GM23338 (cell line): ENCODE data around the gene DUSP10. TPM values are rescaled to one million over a fixed set of nuclear protein-coding genes. Genes with fewer than 3 reads are reported as not detected.

Experiments
- ATAC-seq: fragments of 200-7000 bp; cut with Tn5 transposase; 3 replicates; pipeline ENCODE4 v1.9.1; 2020
- DNase-seq: peaks from one replicate; pipeline ENCODE4 v3.0.0-alpha.2; 2015; ENCODE audit warnings: low spot score
- H2AFZ ChIP-seq: fragments of 200-600 bp; sonication (generic); 2 replicates; pipeline ENCODE4 v1.8.0; 2016; ENCODE audit warnings: antibody characterized with exemption, mild to moderate bottlenecking, moderate library complexity
- H3F3A ChIP-seq: fragments of 200-600 bp; sonication (generic); replicated peaks from 2 replicates; pipeline ENCODE4 v1.8.0; 2017; ENCODE audit warnings: antibody characterized with exemption, mixed run types, low read depth
- H3K27ac ChIP-seq: fragments of 200-600 bp; sonication (generic); 2 replicates; pipeline ENCODE4 v1.6.1; 2016; ENCODE audit warnings: low read depth
- H3K27me3 ChIP-seq: fragments of 200-600 bp; sonication (generic); 2 replicates; pipeline ENCODE4 v1.8.0; 2016; ENCODE audit warnings: mild to moderate bottlenecking, mixed run types, moderate library complexity; ENCODE audit not compliant: insufficient read depth
- H3K36me3 ChIP-seq: fragments of 200-600 bp; sonication (generic); 2 replicates; pipeline ENCODE4 v1.8.0; 2016; ENCODE audit warnings: mild to moderate bottlenecking; ENCODE audit not compliant: insufficient read depth
- H3K4me1 ChIP-seq: fragments of 200-600 bp; sonication (generic); 2 replicates; pipeline ENCODE4 v1.8.0; 2016; ENCODE audit warnings: mild to moderate bottlenecking, moderate library complexity; ENCODE audit not compliant: insufficient read depth
- H3K4me2 ChIP-seq: fragments of 200-600 bp; sonication (generic); 2 replicates; pipeline ENCODE4 v1.7.1; 2017; ENCODE audit warnings: mixed run types
- H3K4me3 ChIP-seq: fragments of 200-600 bp; sonication (generic); 2 replicates; pipeline ENCODE4 v1.6.1; 2016; ENCODE audit warnings: mixed run types
- H3K79me2 ChIP-seq: fragments of 200-600 bp; sonication (generic); replicated peaks from 2 replicates; pipeline ENCODE4 v1.8.0; 2017; ENCODE audit warnings: mild to moderate bottlenecking; ENCODE audit not compliant: insufficient read depth
- H3K9me2 ChIP-seq: fragments of 200-600 bp; sonication (generic); 2 replicates; pipeline ENCODE4 v1.8.0; 2017; ENCODE audit not compliant: insufficient read depth
- H4K20me1 ChIP-seq: fragments of 200-600 bp; sonication (generic); replicated peaks from 2 replicates; pipeline ENCODE4 v1.8.0; 2017; ENCODE audit warnings: mild to moderate bottlenecking; ENCODE audit not compliant: insufficient read depth
- H3K27ac Mint-ChIP-seq: 2 replicates; pipeline ENCODE4 v1.8.0; 2020; ENCODE audit warnings: inconsistent platforms, mild to moderate bottlenecking, moderate library complexity, mixed read lengths
- H3K27me3 Mint-ChIP-seq: 3 replicates; pipeline ENCODE4 v1.8.0; 2022; ENCODE audit warnings: low read depth, mild to moderate bottlenecking, moderate library complexity, mixed read lengths, inconsistent platforms; ENCODE audit not compliant: insufficient read depth, poor library complexity
- H3K36me3 Mint-ChIP-seq: 3 replicates; pipeline ENCODE4 v1.8.0; 2021; ENCODE audit warnings: low read depth, mild to moderate bottlenecking, inconsistent platforms, moderate library complexity, mixed read lengths
- H3K4me1 Mint-ChIP-seq: 3 replicates; pipeline ENCODE4 v1.8.0; 2020; ENCODE audit warnings: mild to moderate bottlenecking, inconsistent platforms, mixed read lengths
- H3K4me3 Mint-ChIP-seq: 3 replicates; pipeline ENCODE4 v1.8.0; 2021; ENCODE audit warnings: moderate library complexity, mild to moderate bottlenecking, inconsistent platforms, mixed read lengths
- H3K9me3 Mint-ChIP-seq: 3 replicates; pipeline ENCODE4 v1.8.0; 2020; ENCODE audit warnings: moderate library complexity, mild to moderate bottlenecking, inconsistent platforms, mixed read lengths
- CREB1 ChIP-seq: fragments of 250-450 bp; sonication (Bioruptor Pico); IDR thresholded peaks from 2 replicates; pipeline ENCODE4 v1.5.0; 2020; ENCODE audit warnings: low read depth, mild to moderate bottlenecking, moderate library complexity
- EZH2 ChIP-seq: fragments of 200-600 bp; sonication (generic); IDR thresholded peaks from one replicate; pipeline ENCODE4 v1.8.0; 2017; ENCODE audit warnings: antibody characterized with exemption, mild to moderate bottlenecking, low read depth; ENCODE audit not compliant: unreplicated experiment
- EZH2phosphoT487 ChIP-seq: fragments of 200-600 bp; sonication (generic); IDR thresholded peaks from one replicate; pipeline ENCODE4 v1.8.1; 2018; ENCODE audit warnings: antibody characterized with exemption; ENCODE audit not compliant: unreplicated experiment
- JUNB ChIP-seq: IDR thresholded peaks from one replicate; pipeline ENCODE4 v1.6.1; 2016; ENCODE audit warnings: antibody characterized with exemption; ENCODE audit not compliant: unreplicated experiment
- NANOG ChIP-seq: IDR thresholded peaks from 2 replicates; pipeline ENCODE4 v1.6.1; 2016; ENCODE audit warnings: antibody characterized with exemption, borderline replicate concordance
- POLR2AphosphoS5 ChIP-seq: IDR thresholded peaks from 2 replicates; pipeline ENCODE4 v1.6.1; 2016; ENCODE audit warnings: antibody characterized with exemption, low read depth
- REST ChIP-seq: IDR thresholded peaks from one replicate; pipeline ENCODE4 v1.6.1; 2018; ENCODE audit warnings: antibody characterized with exemption; ENCODE audit not compliant: unreplicated experiment
- STAT1 ChIP-seq: IDR thresholded peaks from one replicate; pipeline ENCODE4 v1.6.1; 2016; ENCODE audit warnings: antibody characterized with exemption; ENCODE audit not compliant: unreplicated experiment
- ZNF114 ChIP-seq: fragments of 250-450 bp; sonication (Bioruptor Pico); IDR thresholded peaks from 2 replicates; pipeline ENCODE4 v1.5.0; 2020; ENCODE audit warnings: mild to moderate bottlenecking, moderate library complexity
- ZNF331 ChIP-seq: fragments of 250-450 bp; sonication (Bioruptor Pico); IDR thresholded peaks from 2 replicates; pipeline ENCODE4 v1.5.0; 2020; ENCODE audit warnings: low read depth, mild to moderate bottlenecking, moderate library complexity
- polyA plus RNA-seq: library from polyadenylated mRNA; unstranded; fragments of >200 nt; fragmentation: Nextera tagmentation; extraction: Ambion mirVana; gene quantifications from 2 replicates; pipeline ENCODE4 v1.2.1, GENCODE V29; 2016
- total RNA-seq: library from RNA; depleted of rRNA; stranded (reverse); fragments of >200 nt; shearing (Covaris generic); gene quantifications from 2 replicates; pipeline ENCODE4 v1.2.3, GENCODE V29; 2014
- TF ChIP-seq, protein P1 (sequence below): IDR thresholded peaks from 2 replicates; pipeline ENCODE4 v1.6.1; 2016; ENCODE audit warnings: antibody characterized with exemption
- TF ChIP-seq, protein P2 (sequence below): fragments of 250-450 bp; sonication (Bioruptor Pico); IDR thresholded peaks from 2 replicates; pipeline ENCODE4 v1.5.0; 2020; ENCODE audit warnings: mild to moderate bottlenecking, moderate library complexity
- TF ChIP-seq, protein P3 (sequence below), 2 experiments: fragments of 200-600 bp in 1 of 2; sonication (generic) in 1 of 2; conservative IDR thresholded peaks; 2 replicates each; pipeline versions ENCODE4 v1.5.1 to v1.6.1; 2016 to 2017; ENCODE audit warnings: antibody characterized with exemption in 2 of 2, low read depth in 2 of 2, mild to moderate bottlenecking in 2 of 2, moderate library complexity in 1 of 2

DUSP10 gene
- total and polyA plus RNA-seq, 2 experiments from 2014 or later: 1.5 to 1.6 TPM

GRCh38 chr1:221709854-221710253 is 32.0 kb downstream of the DUSP10 start:
- peaks cover 13% of the 10 kb centered on the region for H3K9me3 Mint-ChIP-seq
- Histone ChIP-seq H3K4me1 (peaks cover 6% of the 10 kb centered on the region; the same call in 1 of the 2 replicates), H3K36me3 (no peaks in the 10 kb centered on the region; the same call in 1 of the 2 replicates), H3K4me3 (no peak overlapping the region), H3K9me2 (no peaks in the 10 kb centered on the region; the same call in 1 of the 2 replicates), H3K79me2 (no peaks in the 10 kb centered on the region), H4K20me1 (no peaks in the 10 kb centered on the region), H2AFZ (no peak overlapping the region), H3F3A (no peaks in the 10 kb centered on the region), H3K4me2 (no peak overlapping the region), H3K27ac (no peak overlapping the region), H3K27me3 (peaks cover 13% of the 10 kb centered on the region; the same call in 1 of the 2 replicates)
- no peak for ATAC-seq
- peaks cover 14% of the 10 kb centered on the region for H3K27me3 Mint-ChIP-seq
- H3K36me3 Mint-ChIP-seq: peaks cover 10% of the 10 kb centered on the region; the same call in 2 of the 3 replicates
- H3K27ac Mint-ChIP-seq: no peak overlapping the region
- TF ChIP-seq ZNF331 (CRISPR knock-in tag): no peak
- TF ChIP-seq NANOG: no peak
- no peak for TF ChIP-seq ZNF114
- no peak for TF ChIP-seq EZH2phosphoT487
- no peak for TF ChIP-seq POLR2AphosphoS5
- no peak for TF ChIP-seq REST
- TF ChIP-seq, protein P1, sequence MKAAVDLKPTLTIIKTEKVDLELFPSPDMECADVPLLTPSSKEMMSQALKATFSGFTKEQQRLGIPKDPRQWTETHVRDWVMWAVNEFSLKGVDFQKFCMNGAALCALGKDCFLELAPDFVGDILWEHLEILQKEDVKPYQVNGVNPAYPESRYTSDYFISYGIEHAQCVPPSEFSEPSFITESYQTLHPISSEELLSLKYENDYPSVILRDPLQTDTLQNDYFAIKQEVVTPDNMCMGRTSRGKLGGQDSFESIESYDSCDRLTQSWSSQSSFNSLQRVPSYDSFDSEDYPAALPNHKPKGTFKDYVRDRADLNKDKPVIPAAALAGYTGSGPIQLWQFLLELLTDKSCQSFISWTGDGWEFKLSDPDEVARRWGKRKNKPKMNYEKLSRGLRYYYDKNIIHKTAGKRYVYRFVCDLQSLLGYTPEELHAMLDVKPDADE: no peak
- no peak for TF ChIP-seq JUNB
- TF ChIP-seq, protein P2, sequence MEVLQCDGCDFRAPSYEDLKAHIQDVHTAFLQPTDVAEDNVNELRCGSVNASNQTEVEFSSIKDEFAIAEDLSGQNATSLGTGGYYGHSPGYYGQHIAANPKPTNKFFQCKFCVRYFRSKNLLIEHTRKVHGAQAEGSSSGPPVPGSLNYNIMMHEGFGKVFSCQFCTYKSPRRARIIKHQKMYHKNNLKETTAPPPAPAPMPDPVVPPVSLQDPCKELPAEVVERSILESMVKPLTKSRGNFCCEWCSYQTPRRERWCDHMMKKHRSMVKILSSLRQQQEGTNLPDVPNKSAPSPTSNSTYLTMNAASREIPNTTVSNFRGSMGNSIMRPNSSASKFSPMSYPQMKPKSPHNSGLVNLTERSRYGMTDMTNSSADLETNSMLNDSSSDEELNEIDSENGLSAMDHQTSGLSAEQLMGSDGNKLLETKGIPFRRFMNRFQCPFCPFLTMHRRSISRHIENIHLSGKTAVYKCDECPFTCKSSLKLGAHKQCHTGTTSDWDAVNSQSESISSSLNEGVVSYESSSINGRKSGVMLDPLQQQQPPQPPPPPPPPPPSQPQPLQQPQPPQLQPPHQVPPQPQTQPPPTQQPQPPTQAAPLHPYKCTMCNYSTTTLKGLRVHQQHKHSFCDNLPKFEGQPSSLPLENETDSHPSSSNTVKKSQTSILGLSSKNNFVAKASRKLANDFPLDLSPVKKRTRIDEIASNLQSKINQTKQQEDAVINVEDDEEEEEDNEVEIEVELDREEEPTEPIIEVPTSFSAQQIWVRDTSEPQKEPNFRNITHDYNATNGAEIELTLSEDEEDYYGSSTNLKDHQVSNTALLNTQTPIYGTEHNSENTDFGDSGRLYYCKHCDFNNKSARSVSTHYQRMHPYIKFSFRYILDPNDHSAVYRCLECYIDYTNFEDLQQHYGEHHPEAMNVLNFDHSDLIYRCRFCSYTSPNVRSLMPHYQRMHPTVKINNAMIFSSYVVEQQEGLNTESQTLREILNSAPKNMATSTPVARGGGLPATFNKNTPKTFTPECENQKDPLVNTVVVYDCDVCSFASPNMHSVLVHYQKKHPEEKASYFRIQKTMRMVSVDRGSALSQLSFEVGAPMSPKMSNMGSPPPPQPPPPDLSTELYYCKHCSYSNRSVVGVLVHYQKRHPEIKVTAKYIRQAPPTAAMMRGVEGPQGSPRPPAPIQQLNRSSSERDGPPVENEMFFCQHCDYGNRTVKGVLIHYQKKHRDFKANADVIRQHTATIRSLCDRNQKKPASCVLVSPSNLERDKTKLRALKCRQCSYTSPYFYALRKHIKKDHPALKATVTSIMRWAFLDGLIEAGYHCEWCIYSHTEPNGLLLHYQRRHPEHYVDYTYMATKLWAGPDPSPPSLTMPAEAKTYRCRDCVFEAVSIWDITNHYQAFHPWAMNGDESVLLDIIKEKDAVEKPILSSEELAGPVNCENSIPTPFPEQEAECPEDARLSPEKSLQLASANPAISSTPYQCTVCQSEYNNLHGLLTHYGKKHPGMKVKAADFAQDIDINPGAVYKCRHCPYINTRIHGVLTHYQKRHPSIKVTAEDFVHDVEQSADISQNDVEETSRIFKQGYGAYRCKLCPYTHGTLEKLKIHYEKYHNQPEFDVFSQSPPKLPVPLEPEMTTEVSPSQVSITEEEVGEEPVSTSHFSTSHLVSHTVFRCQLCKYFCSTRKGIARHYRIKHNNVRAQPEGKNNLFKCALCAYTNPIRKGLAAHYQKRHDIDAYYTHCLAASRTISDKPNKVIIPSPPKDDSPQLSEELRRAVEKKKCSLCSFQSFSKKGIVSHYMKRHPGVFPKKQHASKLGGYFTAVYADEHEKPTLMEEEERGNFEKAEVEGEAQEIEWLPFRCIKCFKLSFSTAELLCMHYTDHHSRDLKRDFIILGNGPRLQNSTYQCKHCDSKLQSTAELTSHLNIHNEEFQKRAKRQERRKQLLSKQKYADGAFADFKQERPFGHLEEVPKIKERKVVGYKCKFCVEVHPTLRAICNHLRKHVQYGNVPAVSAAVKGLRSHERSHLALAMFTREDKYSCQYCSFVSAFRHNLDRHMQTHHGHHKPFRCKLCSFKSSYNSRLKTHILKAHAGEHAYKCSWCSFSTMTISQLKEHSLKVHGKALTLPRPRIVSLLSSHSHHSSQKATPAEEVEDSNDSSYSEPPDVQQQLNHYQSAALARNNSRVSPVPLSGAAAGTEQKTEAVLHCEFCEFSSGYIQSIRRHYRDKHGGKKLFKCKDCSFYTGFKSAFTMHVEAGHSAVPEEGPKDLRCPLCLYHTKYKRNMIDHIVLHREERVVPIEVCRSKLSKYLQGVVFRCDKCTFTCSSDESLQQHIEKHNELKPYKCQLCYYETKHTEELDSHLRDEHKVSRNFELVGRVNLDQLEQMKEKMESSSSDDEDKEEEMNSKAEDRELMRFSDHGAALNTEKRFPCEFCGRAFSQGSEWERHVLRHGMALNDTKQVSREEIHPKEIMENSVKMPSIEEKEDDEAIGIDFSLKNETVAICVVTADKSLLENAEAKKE (CRISPR knock-in tag): no peak
- no peak for TF ChIP-seq EZH2
- TF ChIP-seq, protein P3, sequence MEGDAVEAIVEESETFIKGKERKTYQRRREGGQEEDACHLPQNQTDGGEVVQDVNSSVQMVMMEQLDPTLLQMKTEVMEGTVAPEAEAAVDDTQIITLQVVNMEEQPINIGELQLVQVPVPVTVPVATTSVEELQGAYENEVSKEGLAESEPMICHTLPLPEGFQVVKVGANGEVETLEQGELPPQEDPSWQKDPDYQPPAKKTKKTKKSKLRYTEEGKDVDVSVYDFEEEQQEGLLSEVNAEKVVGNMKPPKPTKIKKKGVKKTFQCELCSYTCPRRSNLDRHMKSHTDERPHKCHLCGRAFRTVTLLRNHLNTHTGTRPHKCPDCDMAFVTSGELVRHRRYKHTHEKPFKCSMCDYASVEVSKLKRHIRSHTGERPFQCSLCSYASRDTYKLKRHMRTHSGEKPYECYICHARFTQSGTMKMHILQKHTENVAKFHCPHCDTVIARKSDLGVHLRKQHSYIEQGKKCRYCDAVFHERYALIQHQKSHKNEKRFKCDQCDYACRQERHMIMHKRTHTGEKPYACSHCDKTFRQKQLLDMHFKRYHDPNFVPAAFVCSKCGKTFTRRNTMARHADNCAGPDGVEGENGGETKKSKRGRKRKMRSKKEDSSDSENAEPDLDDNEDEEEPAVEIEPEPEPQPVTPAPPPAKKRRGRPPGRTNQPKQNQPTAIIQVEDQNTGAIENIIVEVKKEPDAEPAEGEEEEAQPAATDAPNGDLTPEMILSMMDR (conservative IDR thresholded peaks at IDR 0.05; ENCODE audit: low read depth in 2 of 2): no peak
- no peak for TF ChIP-seq STAT1
- no peak for TF ChIP-seq CREB1
- no peak overlapping the region for H3K4me3 Mint-ChIP-seq
- peaks cover 17% of the 10 kb centered on the region for H3K4me1 Mint-ChIP-seq
- DNase-seq: no peak
